ENCODE results near the gene HOTAIR. TPM values are rescaled to one million over a fixed set of nuclear protein-coding genes. Genes with fewer than 3 reads are reported as not detected.

HOTAIR gene
- total RNA-seq, 1 experiment from 2014 or later: not detected

DNA sequence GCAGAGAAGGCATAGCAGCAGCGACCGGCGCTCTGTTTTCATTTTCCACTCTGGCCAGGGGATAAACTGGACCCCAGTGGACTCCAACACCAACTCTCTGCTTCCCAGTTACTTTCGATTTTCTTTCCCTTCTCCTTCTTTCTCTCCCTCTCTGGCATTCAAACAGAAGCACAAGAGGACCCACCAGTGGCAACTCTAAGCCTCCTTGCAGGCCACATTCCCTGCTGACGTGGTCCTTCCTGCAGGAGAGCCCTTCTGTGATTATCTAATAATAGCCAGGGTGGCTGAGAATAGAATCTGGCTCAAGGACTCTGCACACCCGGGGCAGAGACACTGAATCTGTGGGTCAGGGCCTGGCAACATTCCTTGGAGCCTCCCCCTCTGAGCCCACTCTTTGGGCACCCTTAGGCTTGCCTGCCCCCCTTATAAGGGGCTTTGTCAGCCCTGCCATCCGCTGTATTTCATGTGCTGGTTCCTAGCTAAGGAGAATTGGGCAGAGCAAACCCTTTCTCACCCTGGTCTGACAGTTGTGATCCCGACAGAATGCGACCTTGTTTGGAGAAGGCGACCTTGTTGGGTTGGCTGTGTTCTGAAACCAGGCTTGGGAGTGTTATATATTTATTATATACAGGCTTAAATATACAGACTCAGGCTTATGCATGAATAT is 45.3 kb upstream of the HOTAIR start:
- H3K4me2 ChIP-seq (ENCODE audit: insufficient read depth, insufficient read length, low read length): no peak overlapping the region
- no peak overlapping the region for H2BK120ac ChIP-seq (ENCODE audit: low read depth, low read length, poor library complexity, severe bottlenecking)
- WGBS (ENCODE audit: extremely low coverage, insufficient read length, low lambda C conversion rate): no CpG with 5 or more reads among the region's 10 CpGs
- H3K27me3 ChIP-seq (ENCODE audit: insufficient read depth, low read length): peaks cover 94% of the 10 kb centered on the region
- H2BK15ac ChIP-seq (ENCODE audit: low read depth, low read length): no peak overlapping the region
- H4K5ac ChIP-seq (ENCODE audit: insufficient read length, low read depth, low read length): no peak overlapping the region
- H2BK12ac ChIP-seq (ENCODE audit: insufficient read length, low read depth, low read length): no peak overlapping the region
- H2BK20ac ChIP-seq (ENCODE audit: low read depth, low read length, poor library complexity, severe bottlenecking): no peak overlapping the region
- no peak for DNase-seq
- peaks cover 13 to 30% of the 10 kb centered on the region in 2 experiments for H3K4me1 Mint-ChIP-seq
- H3K9me3 Mint-ChIP-seq: peaks cover 0 to 2% of the 10 kb centered on the region in 2 experiments; a peak in 2 of 5 replicates
- H4K8ac ChIP-seq (replicated peaks; ENCODE audit: insufficient read length, low read depth, low read length): no peak overlapping the region
- no peak overlapping the region for H2AFZ ChIP-seq (ENCODE audit: low read length)
- TF ChIP-seq, protein P1, sequence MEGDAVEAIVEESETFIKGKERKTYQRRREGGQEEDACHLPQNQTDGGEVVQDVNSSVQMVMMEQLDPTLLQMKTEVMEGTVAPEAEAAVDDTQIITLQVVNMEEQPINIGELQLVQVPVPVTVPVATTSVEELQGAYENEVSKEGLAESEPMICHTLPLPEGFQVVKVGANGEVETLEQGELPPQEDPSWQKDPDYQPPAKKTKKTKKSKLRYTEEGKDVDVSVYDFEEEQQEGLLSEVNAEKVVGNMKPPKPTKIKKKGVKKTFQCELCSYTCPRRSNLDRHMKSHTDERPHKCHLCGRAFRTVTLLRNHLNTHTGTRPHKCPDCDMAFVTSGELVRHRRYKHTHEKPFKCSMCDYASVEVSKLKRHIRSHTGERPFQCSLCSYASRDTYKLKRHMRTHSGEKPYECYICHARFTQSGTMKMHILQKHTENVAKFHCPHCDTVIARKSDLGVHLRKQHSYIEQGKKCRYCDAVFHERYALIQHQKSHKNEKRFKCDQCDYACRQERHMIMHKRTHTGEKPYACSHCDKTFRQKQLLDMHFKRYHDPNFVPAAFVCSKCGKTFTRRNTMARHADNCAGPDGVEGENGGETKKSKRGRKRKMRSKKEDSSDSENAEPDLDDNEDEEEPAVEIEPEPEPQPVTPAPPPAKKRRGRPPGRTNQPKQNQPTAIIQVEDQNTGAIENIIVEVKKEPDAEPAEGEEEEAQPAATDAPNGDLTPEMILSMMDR (conservative IDR thresholded peaks at IDR 0.05): no peak
- no peak overlapping the region for H3K27ac Mint-ChIP-seq
- H3K79me1 ChIP-seq (ENCODE audit: insufficient read depth, low read depth, low read length, poor library complexity, severe bottlenecking): no peaks in the 10 kb centered on the region
- no peak overlapping the region for H3K4ac ChIP-seq (ENCODE audit: low read depth, low read length)
- H3K9ac ChIP-seq (ENCODE audit: extremely low read depth, insufficient read length, low read length): no peak overlapping the region
- H3K14ac ChIP-seq (ENCODE audit: insufficient read depth, low read length): no peak overlapping the region
- H3K27me3 Mint-ChIP-seq (ENCODE audit: low read depth): peaks cover 100% of the 10 kb centered on the region
- no peaks in the 10 kb centered on the region for H4K20me1 ChIP-seq (ENCODE audit: control insufficient read depth, insufficient read depth, insufficient read length)
- H2AK5ac ChIP-seq (ENCODE audit: insufficient read length, low read length): no peak overlapping the region
- H3K56ac ChIP-seq (ENCODE audit: insufficient read length, low read depth, low read length): no peak overlapping the region
- H3K36me3 Mint-ChIP-seq (ENCODE audit: insufficient read depth in 1 of 3, low read depth in 3 of 3): no peaks in the 10 kb centered on the region
- no peaks in the 10 kb centered on the region for H3K9me3 ChIP-seq (ENCODE audit: control insufficient read depth, low read depth, low read length)
- peak overlapping the region in 1 of 2 experiments; percentile 31; a peak in 2 of 5 replicates for H3K4me3 Mint-ChIP-seq
- H3K23ac ChIP-seq (ENCODE audit: insufficient read length, low read depth, low read length): no peak overlapping the region
- H3K4me1 ChIP-seq (ENCODE audit: insufficient read depth, low read length): no peaks in the 10 kb centered on the region
- H3T11ph ChIP-seq (ENCODE audit: low read length): no peak overlapping the region
- H3K27ac ChIP-seq (ENCODE audit: insufficient read length, low read depth, low read length): no peak overlapping the region
- H3K23me2 ChIP-seq (ENCODE audit: insufficient read length, low read depth, low read length, poor library complexity, severe bottlenecking): peaks cover 10% of the 10 kb centered on the region
- no peaks in the 10 kb centered on the region for H3K79me2 ChIP-seq (ENCODE audit: insufficient read depth, low read length)
- H3K18ac ChIP-seq (ENCODE audit: insufficient read length, low read depth, low read length): no peak overlapping the region
- H4K91ac ChIP-seq (ENCODE audit: insufficient read length, low read depth, low read length): no peak overlapping the region
- H2BK5ac ChIP-seq (ENCODE audit: insufficient read length, low read length): no peak overlapping the region
